Stimulated activated memory B cell treated with anti-CD40 and anti-IgM and Interleukin-4, amounts not matched to agents 10 μg/mL and 1 μg/mL and 100 μg/mL, for 72 hours (primary cell): ENCODE data around the gene SRGAP1.
"Not testable (repeated sequence)": the region's sequence is repeated elsewhere in the genome, so short reads cannot be mapped to it uniquely, and the experiment has no call there.

Source experiments
- ATAC-seq: fragments of 150-1000 bp; cut with Tn5 transposase; 2 replicates; pipeline ENCODE4 v1.10.0; 2021
- H3K27ac Mint-ChIP-seq: one replicate; pipeline ENCODE4 v1.8.0; 2022; ENCODE audit warnings: mild to moderate bottlenecking, mixed read lengths
- H3K27me3 Mint-ChIP-seq: one replicate; pipeline ENCODE4 v1.8.0; 2022; ENCODE audit warnings: mixed read lengths
- H3K36me3 Mint-ChIP-seq: one replicate; pipeline ENCODE4 v1.8.0; 2022; ENCODE audit warnings: mixed read lengths
- H3K4me1 Mint-ChIP-seq: one replicate; pipeline ENCODE4 v1.8.0; 2022; ENCODE audit warnings: mixed read lengths
- H3K4me3 Mint-ChIP-seq: one replicate; pipeline ENCODE4 v1.8.0; 2022; ENCODE audit warnings: mild to moderate bottlenecking, moderate library complexity, mixed read lengths
- H3K9me3 Mint-ChIP-seq: one replicate; pipeline ENCODE4 v1.8.0; 2022; ENCODE audit warnings: mixed read lengths

The SRGAP1 gene

DNA sequence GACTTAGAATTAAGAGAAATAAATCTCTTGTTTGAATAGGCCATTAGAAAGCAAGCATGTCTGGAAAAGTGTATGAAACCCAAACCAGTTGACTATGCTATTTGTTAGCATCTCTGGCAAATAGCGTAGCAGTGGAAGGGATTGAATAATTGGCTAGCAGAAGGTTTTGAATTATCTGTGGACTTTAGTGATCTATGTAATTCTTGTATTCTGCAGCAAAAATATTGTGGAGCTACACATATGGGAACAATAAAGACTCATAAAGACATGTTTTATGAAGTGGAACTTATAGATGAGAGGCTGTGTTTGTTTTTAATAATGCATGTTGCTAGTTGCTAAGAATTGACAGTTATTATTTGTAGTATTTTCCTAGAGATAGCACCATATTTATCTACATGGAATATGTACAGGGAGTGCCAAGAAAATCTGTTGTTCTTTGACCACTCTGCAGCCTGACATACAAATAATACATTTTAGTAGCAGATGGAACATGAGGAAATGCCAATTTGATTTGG lies 4.7 kb downstream of the SRGAP1 start:
- no peak overlapping the region for H3K27ac Mint-ChIP-seq
- H3K4me3 Mint-ChIP-seq = no peak overlapping the region
- H3K4me1 Mint-ChIP-seq = peaks cover 8% of the 10 kb centered on the region
- H3K27me3 Mint-ChIP-seq = peaks cover 8% of the 10 kb centered on the region
- no peak for ATAC-seq
- H3K9me3 Mint-ChIP-seq = no peaks in the 10 kb centered on the region
- no peaks in the 10 kb centered on the region for H3K36me3 Mint-ChIP-seq

- H3K36me3 Mint-ChIP-seq = no peaks in the 10 kb centered on the region
- peaks cover 4% of the 10 kb centered on the region for H3K4me1 Mint-ChIP-seq
- no peak overlapping the region for H3K27ac Mint-ChIP-seq
- no peaks in the 10 kb centered on the region for H3K9me3 Mint-ChIP-seq
- ATAC-seq = no peak
- no peak overlapping the region for H3K4me3 Mint-ChIP-seq
- H3K27me3 Mint-ChIP-seq = peaks cover 6% of the 10 kb centered on the region
These were observed 5.1 kb downstream of the SRGAP1 start for GRCh38 chr12:63849641-63850040.

- Mint-ChIP-seq H3K27me3 (no peaks in the 10 kb centered on the region), H3K9me3 (no peaks in the 10 kb centered on the region), H3K27ac (no peak overlapping the region), H3K36me3 (no peaks in the 10 kb centered on the region), H3K4me3 (no peak overlapping the region), H3K4me1 (no peaks in the 10 kb centered on the region)
- ATAC-seq = no peak
These were observed 9.5 kb downstream of the SRGAP1 start for GRCh38 chr12:63853978-63854377.

- no peaks in the 10 kb centered on the region for H3K27me3 Mint-ChIP-seq
- H3K4me1 Mint-ChIP-seq = no peaks in the 10 kb centered on the region
- no peak overlapping the region for H3K4me3 Mint-ChIP-seq
- no peak overlapping the region for H3K27ac Mint-ChIP-seq
- H3K36me3 Mint-ChIP-seq = no peaks in the 10 kb centered on the region
- H3K9me3 Mint-ChIP-seq = no peaks in the 10 kb centered on the region
- no peak for ATAC-seq
These were observed 10.8 kb downstream of the SRGAP1 start for GRCh38 chr12:63855299-63855698.

- no peak overlapping the region for H3K4me3 Mint-ChIP-seq
- no peaks in the 10 kb centered on the region for H3K9me3 Mint-ChIP-seq
- no peaks in the 10 kb centered on the region for H3K27me3 Mint-ChIP-seq
- H3K36me3 Mint-ChIP-seq = no peaks in the 10 kb centered on the region
- no peak for ATAC-seq
- no peaks in the 10 kb centered on the region for H3K4me1 Mint-ChIP-seq
- no peak overlapping the region for H3K27ac Mint-ChIP-seq
These were observed 13.5 kb downstream of the SRGAP1 start for GRCh38 chr12:63857771-63858670.

DNA sequence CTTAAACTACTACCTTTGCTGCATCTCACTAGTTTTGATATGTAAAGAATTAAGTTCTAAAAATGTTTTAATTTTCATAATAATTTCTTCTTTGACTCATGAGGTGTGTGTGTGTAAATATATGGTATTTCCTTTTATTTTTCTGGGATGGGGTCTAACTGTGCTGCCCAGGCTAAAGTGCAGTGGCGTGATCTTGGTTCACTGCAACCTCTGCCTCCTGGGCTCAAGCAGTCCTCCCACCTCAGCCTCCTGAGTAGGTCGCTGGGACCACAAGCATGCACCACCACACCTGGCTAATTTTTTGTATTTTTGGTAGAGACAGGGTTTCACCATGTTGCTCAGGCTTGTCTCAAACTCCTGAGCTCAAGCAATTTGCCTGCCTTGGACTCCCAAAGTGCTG lies 15.4 kb downstream of the SRGAP1 start:
- not testable (repeated sequence) for H3K27me3 Mint-ChIP-seq, H3K36me3 Mint-ChIP-seq, ATAC-seq, H3K9me3 Mint-ChIP-seq, H3K4me1 Mint-ChIP-seq, H3K4me3 Mint-ChIP-seq, H3K27ac Mint-ChIP-seq

DNA sequence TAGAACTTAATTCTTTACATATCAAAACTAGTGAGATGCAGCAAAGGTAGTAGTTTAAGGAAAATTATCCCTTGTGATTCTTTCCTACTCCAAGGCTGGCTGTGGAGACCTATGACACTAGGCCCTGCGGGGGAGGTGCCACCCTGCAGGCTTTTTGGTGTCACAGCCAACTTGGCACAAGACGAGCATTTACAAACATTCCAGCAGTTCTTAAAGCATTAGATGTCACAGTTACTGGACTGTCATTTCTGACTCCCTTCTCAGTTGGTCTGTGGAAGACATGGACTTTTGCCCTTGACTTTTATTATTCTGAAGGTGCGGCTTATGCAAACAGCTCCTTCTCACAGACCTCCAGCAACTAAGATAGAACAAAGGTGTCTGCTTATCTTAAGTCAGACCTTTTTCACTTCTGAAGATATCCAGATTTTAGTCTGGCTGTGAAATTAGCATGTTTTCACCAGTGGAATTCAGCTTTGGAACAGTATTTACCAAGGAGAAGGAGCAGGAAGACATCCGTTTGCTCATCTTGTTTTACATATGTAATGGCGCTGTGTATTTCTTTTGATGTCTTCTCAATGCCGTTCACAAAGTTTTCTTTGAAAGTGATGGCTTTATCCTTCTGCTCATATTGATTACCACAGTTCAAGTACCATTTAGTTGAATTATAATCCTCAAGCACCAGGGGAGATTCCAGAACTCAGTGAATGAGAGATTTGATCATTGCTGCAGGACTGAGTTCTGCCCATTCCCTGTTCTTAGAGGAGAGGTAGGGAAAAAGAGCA lies 17.9 kb downstream of the SRGAP1 start:
- H3K36me3 Mint-ChIP-seq = no peaks in the 10 kb centered on the region
- no peaks in the 10 kb centered on the region for H3K4me1 Mint-ChIP-seq
- H3K9me3 Mint-ChIP-seq = no peaks in the 10 kb centered on the region
- H3K27ac Mint-ChIP-seq = no peak overlapping the region
- H3K27me3 Mint-ChIP-seq = no peaks in the 10 kb centered on the region
- H3K4me3 Mint-ChIP-seq = no peak overlapping the region
- no peak for ATAC-seq

- Mint-ChIP-seq H3K9me3 (no peaks in the 10 kb centered on the region), H3K4me3 (no peak overlapping the region), H3K4me1 (no peaks in the 10 kb centered on the region), H3K27ac (no peak overlapping the region), H3K27me3 (no peaks in the 10 kb centered on the region), H3K36me3 (no peaks in the 10 kb centered on the region)
- no peak for ATAC-seq
These were observed 18.4 kb downstream of the SRGAP1 start for GRCh38 chr12:63862969-63863230.

- H3K9me3 Mint-ChIP-seq = no peaks in the 10 kb centered on the region
- ATAC-seq = no peak
- H3K27me3 Mint-ChIP-seq = no peaks in the 10 kb centered on the region
- no peak overlapping the region for H3K27ac Mint-ChIP-seq
- H3K4me1 Mint-ChIP-seq = no peaks in the 10 kb centered on the region
- H3K4me3 Mint-ChIP-seq = no peak overlapping the region
- H3K36me3 Mint-ChIP-seq = no peaks in the 10 kb centered on the region
These were observed 19.4 kb downstream of the SRGAP1 start for GRCh38 chr12:63863658-63864453.

DNA sequence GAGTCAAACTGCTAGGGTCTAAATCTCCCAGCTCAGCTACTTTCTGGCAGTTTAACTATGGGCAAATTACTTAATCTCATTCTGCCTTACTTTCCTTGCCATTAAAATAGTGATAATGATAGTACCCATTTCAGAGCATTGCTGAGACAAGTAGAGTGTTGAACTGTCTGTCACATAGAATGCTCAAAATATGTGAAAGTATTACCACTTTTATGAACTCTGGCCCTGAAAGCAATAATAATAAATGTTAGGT lies 19.9 kb downstream of the SRGAP1 start:
- no peak for ATAC-seq
- H3K36me3 Mint-ChIP-seq = no peaks in the 10 kb centered on the region
- H3K27ac Mint-ChIP-seq = no peak overlapping the region
- no peaks in the 10 kb centered on the region for H3K9me3 Mint-ChIP-seq
- no peaks in the 10 kb centered on the region for H3K4me1 Mint-ChIP-seq
- H3K27me3 Mint-ChIP-seq = no peaks in the 10 kb centered on the region
- H3K4me3 Mint-ChIP-seq = no peak overlapping the region

GRCh38 chr12:63865448-63865847 lies 20.9 kb downstream of the SRGAP1 start:
- H3K4me1 Mint-ChIP-seq = no peaks in the 10 kb centered on the region
- no peak overlapping the region for H3K4me3 Mint-ChIP-seq
- H3K27ac Mint-ChIP-seq = no peak overlapping the region
- no peaks in the 10 kb centered on the region for H3K36me3 Mint-ChIP-seq
- no peak for ATAC-seq
- no peaks in the 10 kb centered on the region for H3K9me3 Mint-ChIP-seq
- H3K27me3 Mint-ChIP-seq = no peaks in the 10 kb centered on the region

GRCh38 chr12:63867053-63867452 lies 22.6 kb downstream of the SRGAP1 start:
- H3K4me3 Mint-ChIP-seq = no peak overlapping the region
- H3K9me3 Mint-ChIP-seq = no peaks in the 10 kb centered on the region
- peaks cover 16% of the 10 kb centered on the region for H3K27me3 Mint-ChIP-seq
- no peaks in the 10 kb centered on the region for H3K36me3 Mint-ChIP-seq
- no peaks in the 10 kb centered on the region for H3K4me1 Mint-ChIP-seq
- ATAC-seq = no peak
- no peak overlapping the region for H3K27ac Mint-ChIP-seq

- no peak overlapping the region for H3K27ac Mint-ChIP-seq
- no peak overlapping the region for H3K4me3 Mint-ChIP-seq
- no peaks in the 10 kb centered on the region for H3K9me3 Mint-ChIP-seq
- H3K27me3 Mint-ChIP-seq = peaks cover 26% of the 10 kb centered on the region
- no peaks in the 10 kb centered on the region for H3K36me3 Mint-ChIP-seq
- no peak for ATAC-seq
- H3K4me1 Mint-ChIP-seq = no peaks in the 10 kb centered on the region
These were observed 25.2 kb downstream of the SRGAP1 start for GRCh38 chr12:63869656-63870055.

- Mint-ChIP-seq H3K4me1 (no peaks in the 10 kb centered on the region), H3K4me3 (no peak overlapping the region), H3K27ac (no peak overlapping the region), H3K9me3 (no peaks in the 10 kb centered on the region), H3K36me3 (no peaks in the 10 kb centered on the region), H3K27me3 (peaks cover 26% of the 10 kb centered on the region)
- no peak for ATAC-seq
These were observed 26.3 kb downstream of the SRGAP1 start for GRCh38 chr12:63870838-63871237.

- Mint-ChIP-seq H3K27me3 (peaks cover 26% of the 10 kb centered on the region), H3K9me3 (no peaks in the 10 kb centered on the region), H3K36me3 (no peaks in the 10 kb centered on the region), H3K4me3 (no peak overlapping the region), H3K4me1 (no peaks in the 10 kb centered on the region), H3K27ac (no peak overlapping the region)
- no peak for ATAC-seq
These were observed 30.5 kb downstream of the SRGAP1 start for GRCh38 chr12:63874897-63875480.
